ENCODE results near the gene AQR.
"Not testable (repeated sequence)": the region's sequence is repeated elsewhere in the genome, so short reads cannot be mapped to it uniquely, and the experiment has no call there.

DNA sequence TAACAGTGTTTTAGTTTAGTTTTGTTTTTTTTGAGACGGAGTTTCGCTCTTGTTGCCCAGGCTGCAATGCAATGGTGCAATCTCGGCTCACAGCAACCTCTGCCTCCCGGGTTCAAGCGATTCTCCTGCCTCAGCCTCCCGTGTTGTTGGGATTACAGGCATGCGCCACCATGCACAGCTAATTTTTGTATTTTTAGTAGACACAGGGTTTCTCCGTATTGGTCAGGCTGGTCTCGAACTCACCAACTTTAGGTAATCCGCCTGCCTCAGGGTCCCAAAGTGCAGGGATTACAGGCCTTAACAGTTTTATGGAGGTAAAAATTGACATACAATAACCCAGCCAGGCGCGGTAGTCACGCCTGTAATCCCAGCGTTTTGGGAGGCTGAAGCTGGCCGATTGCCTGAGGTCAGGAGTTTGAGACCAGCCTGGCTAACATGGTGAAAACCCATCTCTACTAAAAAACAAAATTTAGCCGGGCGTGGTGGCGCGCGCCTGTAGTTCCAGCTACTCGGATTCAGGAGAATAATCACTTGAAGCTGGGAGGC, 629 bp upstream of the AQR start:
- not testable (repeated sequence) for TF ChIP-seq POLR2A (IDR thresholded peaks at IDR 0.05; ENCODE audit: low read length); GATA1 (IDR thresholded peaks at IDR 0.05; ENCODE audit: low read depth, low read length)

All from erythroblast (primary cell).